Measurements from ENCODE around the gene BIRC6. TPM values are rescaled to one million over a fixed set of nuclear protein-coding genes. Genes with fewer than 3 reads are reported as not detected.

Gene BIRC6
- total RNA-seq, 2 experiments from 2014 or later: 104 to 118 TPM

- POLR2A ChIA-PET: no interaction called here
- Mint-ChIP-seq H3K27ac (no peak overlapping the region), H3K36me3 (ENCODE audit: low read depth) (peaks cover 37% of the 10 kb centered on the region), H3K4me1 (no peaks in the 10 kb centered on the region), H3K9me3 (no peaks in the 10 kb centered on the region), H3K4me3 (no peak overlapping the region), H3K27me3 (no peaks in the 10 kb centered on the region)
- no peak for DNase-seq
- CTCF ChIA-PET: no interaction called here
Measured at GRCh38 chr2:32663864-32664263, 307.0 kb downstream of the BIRC6 start.

GRCh38 chr2:32666704-32667103, 309.9 kb downstream of the BIRC6 start:
- CTCF ChIA-PET: interaction anchor here (0.6 kb wide), 1 partner anchor 19 kb away, joined by 3 read pairs; no protein-coding TSS in a partner anchor
- no peak overlapping the region for H3K4me3 Mint-ChIP-seq
- POLR2A ChIA-PET: no interaction called here
- H3K27ac Mint-ChIP-seq: no peak overlapping the region
- H3K4me1 Mint-ChIP-seq: no peaks in the 10 kb centered on the region
- no peaks in the 10 kb centered on the region for H3K27me3 Mint-ChIP-seq
- no peaks in the 10 kb centered on the region for H3K9me3 Mint-ChIP-seq
- H3K36me3 Mint-ChIP-seq (ENCODE audit: low read depth): peaks cover 22% of the 10 kb centered on the region
- no peak for DNase-seq

GRCh38 chr2:32668254-32668653, 311.4 kb downstream of the BIRC6 start:
- no peaks in the 10 kb centered on the region for H3K4me1 Mint-ChIP-seq
- no peak overlapping the region for H3K4me3 Mint-ChIP-seq
- DNase-seq: no peak
- ChIA-PET POLR2A (no interaction called here), CTCF (no interaction called here)
- H3K36me3 Mint-ChIP-seq (ENCODE audit: low read depth): peaks cover 26% of the 10 kb centered on the region
- no peak overlapping the region for H3K27ac Mint-ChIP-seq
- H3K9me3 Mint-ChIP-seq: no peaks in the 10 kb centered on the region
- H3K27me3 Mint-ChIP-seq: no peaks in the 10 kb centered on the region

Small RNAs within 50 kb of the gene (microRNA-seq; reads per million reads assigned to microRNA genes)
- gene MIR4765 (ENCODE audit: borderline microRNAs expressed, borderline replicate concordance) (not detected), gene MIR558 (ENCODE audit: borderline microRNAs expressed, borderline replicate concordance) (not detected)

Other genes with a start within 250 kb of the BIRC6 start
- gene SLC30A6, start 191.2 kb upstream of the BIRC6 start, total RNA-seq: 10 to 100 TPM; 21.0 to 24.2 TPM
- not detected for gene NLRC4, start 92.1 kb upstream of the BIRC6 start, total RNA-seq
- 10 to 100 TPM; 23.1 to 39.9 TPM for gene YIPF4, start 79.1 kb upstream of the BIRC6 start, total RNA-seq

Measured in activated CD4-positive, alpha-beta T cell treated with anti-CD3 and anti-CD28 coated beads, Interleukin-2, amount 10 ng/mL, durations not matched to agents 7 days and 5 days (primary cell).